Fibroblast of mammary gland (primary cell): ENCODE measurements around the gene SELENOI.

Experiments
- DNase-seq: peaks from one replicate; pipeline ENCODE4 v3.0.0-alpha.2; 2010; ENCODE audit warnings: low read depth
- H3K4me3 ChIP-seq: 2 replicates; pipeline ENCODE4 v1.5.1; 2011; ENCODE audit warnings: low read depth, mild to moderate bottlenecking, low read length, moderate library complexity; ENCODE audit not compliant: control insufficient read depth
- TF ChIP-seq, protein P1 (sequence below): conservative IDR thresholded peaks from 2 replicates; pipeline ENCODE4 v1.5.1; 2011; ENCODE audit warnings: low read depth, low read length, inconsistent platforms; ENCODE audit not compliant: control insufficient read depth, insufficient read depth

SELENOI gene

DNA sequence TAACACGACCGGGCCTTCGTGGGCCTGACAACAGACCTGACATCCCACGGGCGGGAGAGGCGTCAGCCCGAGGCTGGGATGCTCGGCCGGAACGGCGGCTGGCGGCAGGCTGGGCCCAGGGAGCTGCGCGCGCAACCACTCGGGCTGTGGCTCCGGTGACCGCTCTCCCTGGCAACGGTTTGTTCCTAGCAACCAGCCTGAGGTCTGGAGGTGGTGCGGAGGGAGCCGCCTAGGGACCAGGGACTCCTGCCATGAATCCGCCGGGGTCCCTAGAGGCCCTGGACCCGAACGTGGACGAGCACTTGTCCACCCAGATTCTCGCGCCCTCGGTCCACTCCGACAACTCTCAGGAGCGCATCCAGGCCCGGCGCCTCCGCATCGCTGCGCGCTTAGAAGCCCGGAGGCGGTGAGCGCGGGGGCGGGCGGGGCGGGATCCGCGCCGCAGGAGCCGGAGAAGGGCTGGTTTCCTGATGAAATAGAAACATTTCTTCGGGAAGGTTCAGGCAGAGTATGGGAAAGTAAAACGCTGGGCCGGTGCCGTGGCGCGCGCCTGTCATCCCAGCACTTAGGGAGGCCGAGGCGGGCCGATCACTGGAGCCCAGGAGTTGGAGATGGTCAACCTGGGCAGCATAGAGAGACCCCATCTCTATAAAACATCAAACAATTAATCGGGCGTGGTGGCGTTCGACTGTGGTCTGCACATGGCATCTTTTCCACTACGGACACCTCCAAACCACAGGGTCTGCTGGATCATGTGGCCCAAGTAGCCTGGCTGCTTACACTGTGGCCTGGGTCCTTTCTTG, 56.0 kb downstream of the SELENOI start, which contains the start of gene DRC1:
DRC1 (plus strand) TSS at position 182 of the 803 bp plus-strand sequence; CDS start at position 252, 70 bp downstream.
- DNase-seq = peak; percentile 73
- H3K4me3 ChIP-seq = peak within 1 kb of the TSS; percentile 56
- TF ChIP-seq, protein P1, sequence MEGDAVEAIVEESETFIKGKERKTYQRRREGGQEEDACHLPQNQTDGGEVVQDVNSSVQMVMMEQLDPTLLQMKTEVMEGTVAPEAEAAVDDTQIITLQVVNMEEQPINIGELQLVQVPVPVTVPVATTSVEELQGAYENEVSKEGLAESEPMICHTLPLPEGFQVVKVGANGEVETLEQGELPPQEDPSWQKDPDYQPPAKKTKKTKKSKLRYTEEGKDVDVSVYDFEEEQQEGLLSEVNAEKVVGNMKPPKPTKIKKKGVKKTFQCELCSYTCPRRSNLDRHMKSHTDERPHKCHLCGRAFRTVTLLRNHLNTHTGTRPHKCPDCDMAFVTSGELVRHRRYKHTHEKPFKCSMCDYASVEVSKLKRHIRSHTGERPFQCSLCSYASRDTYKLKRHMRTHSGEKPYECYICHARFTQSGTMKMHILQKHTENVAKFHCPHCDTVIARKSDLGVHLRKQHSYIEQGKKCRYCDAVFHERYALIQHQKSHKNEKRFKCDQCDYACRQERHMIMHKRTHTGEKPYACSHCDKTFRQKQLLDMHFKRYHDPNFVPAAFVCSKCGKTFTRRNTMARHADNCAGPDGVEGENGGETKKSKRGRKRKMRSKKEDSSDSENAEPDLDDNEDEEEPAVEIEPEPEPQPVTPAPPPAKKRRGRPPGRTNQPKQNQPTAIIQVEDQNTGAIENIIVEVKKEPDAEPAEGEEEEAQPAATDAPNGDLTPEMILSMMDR = no peak

DNA sequence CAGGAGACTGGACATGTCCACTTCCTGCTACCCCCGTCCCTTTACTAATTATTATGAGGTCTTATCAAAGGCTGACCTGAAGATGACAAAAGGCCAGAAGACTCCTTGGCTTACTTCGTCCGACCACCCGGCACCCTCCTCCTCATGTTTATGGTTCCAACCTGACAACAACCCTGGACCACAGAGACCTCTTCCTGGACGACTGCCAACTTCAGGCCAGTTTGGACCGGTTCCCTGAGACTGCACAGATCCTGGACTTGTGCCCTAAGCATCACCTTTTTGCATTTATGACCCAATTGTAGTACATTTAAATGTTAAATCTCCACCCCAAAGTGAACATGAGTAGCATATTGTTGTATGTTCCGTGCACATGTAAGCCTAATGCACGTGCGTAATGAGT, 61.6 kb downstream of the SELENOI start:
- TF ChIP-seq, protein P1 = no peak
- H3K4me3 ChIP-seq = no peak overlapping the region
- no peak for DNase-seq

DNA sequence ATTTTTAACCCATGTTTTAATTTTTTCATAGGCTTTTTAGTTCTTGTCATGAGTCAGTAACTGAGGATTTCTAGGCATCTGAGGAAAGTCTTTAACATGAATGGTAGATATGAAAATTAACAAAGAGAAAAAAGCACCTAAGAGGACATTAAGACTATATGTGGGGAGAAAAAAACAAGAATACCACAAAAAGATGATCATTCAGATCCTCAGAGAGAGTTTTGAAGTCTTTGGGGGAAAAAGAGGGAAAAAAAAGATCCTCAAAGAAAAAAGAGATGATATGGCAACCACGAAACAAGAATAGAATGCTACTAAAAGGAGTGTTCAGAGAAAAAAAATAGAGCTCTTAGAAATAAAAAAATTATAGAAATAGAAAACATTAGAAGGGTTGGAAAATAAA, 63.8 kb downstream of the SELENOI start:
- TF ChIP-seq, protein P1 = no peak
- H3K4me3 ChIP-seq = no peak overlapping the region
- DNase-seq = no peak

DNA sequence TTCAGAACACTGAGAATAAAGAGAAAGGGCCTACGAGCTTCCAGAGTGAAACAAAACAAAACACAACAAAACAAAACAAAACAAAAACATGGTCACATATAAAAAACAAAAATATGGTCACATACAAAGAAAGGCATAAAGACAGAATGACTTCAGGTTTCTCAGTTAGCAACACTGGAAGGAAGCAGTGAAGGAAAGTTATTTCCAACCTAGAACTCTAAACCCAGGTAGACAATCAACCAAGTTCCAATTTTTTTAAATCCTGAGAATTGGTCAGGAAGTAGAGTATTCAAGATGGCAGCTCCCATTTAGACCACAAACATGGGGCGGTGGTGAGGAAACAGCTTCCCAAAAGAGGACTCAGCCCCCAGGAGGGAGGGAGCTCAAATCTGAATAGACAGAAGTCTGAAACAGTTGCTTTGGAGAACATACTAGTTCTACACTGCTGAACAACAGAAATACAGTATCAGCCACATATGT, 64.9 kb downstream of the SELENOI start:
- DNase-seq = no peak
- TF ChIP-seq, protein P1 = no peak
- H3K4me3 ChIP-seq = no peak overlapping the region

DNA sequence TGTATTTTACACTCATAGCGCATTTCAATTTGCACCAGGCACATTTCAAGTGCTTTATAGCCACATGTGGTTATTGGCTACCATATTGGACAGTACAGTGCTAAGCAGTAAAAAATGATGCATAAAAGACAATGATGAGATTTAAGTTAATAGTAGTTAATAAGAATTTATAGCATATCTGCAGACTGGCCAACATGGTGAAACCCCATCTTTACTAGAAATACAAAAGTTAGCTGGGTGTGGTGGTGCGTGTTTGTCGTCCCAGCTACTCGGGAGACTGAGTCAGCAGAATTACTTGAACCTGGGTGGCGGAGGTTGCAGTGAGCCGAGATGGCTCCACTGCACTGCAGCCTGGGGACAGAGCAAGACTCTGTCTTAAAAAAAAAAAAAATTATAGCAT, 65.5 kb downstream of the SELENOI start:
- TF ChIP-seq, protein P1 = no peak
- H3K4me3 ChIP-seq = no peak overlapping the region
- no peak for DNase-seq

DNA sequence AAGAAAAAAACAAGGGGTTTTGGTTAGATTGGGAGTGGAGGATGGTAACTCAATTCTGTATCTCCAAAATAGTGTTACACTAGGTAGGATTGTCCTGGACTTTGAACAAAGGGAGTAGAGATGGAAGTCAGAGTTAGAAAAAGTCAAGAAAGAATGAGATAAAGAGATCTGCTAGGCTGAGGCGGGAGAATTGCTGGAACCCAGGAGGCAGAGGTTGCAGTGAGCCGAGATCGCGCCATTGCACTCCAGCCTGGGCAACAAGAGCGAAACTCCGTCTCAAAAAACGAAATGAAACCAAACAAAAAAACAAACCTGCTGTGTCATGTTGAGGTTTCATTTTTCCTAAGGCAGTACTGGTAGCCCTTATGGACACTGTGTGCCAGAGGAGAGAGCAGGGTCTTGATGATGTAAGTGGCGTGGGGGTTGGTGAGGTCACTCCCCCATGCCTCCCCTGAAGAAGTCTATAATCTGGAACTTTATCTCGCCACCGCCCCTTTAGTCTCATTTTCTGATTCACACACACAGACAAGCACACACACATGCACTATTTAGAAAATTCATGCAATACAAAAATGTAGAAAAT, 66.2 kb downstream of the SELENOI start:
- DNase-seq = peak; percentile 11

More for the DNA sequence above, 66.2 kb downstream of the SELENOI start:
- no peak overlapping the region for H3K4me3 ChIP-seq
- TF ChIP-seq, protein P1 = no peak
